ENCODE measurements around the gene TEX52.
"Not testable (repeated sequence)": the region's sequence is repeated elsewhere in the genome, so short reads cannot be mapped to it uniquely, and the experiment has no call there.

TEX52 gene

DNA sequence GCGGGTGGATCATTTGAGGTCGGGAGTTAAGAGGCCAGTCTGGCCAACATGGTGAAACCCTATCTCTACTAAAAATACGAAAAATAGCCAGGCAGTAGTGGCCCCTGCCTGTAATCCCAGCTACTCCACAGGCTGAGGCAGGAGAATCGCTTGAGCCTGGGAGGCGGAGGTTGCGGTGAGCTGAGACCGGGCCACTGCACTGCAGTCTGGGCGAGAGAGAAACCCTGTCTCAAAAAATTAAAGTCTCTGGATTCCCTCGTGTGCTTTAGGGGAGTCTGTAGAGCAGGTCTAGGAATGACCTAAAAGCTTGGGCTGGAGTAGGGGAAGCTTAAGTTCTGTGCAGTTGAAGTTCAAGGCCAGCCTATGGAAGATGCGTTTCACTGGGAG lies 33.2 kb upstream of the TEX52 start:
- H3K4me1 ChIP-seq (ENCODE audit: control insufficient read depth, insufficient read depth, low read length) = peaks cover 21% of the 10 kb centered on the region
- H3K4me3 ChIP-seq (ENCODE audit: low read length) = peak overlapping the region; percentile 98
- no peaks in the 10 kb centered on the region for H3K27me3 ChIP-seq (ENCODE audit: control insufficient read depth, insufficient read depth, low read length)
- peaks cover 13% of the 10 kb centered on the region for H3K36me3 ChIP-seq (ENCODE audit: insufficient read depth, low read length)
- H3K4me2 ChIP-seq (ENCODE audit: low read length) = peak overlapping the region; percentile 88
- H3K9me3 ChIP-seq (replicated peaks; ENCODE audit: low read length) = no peaks in the 10 kb centered on the region
- peak overlapping the region; percentile 81 for H3K9ac ChIP-seq (ENCODE audit: low read depth, low read length)

DNA sequence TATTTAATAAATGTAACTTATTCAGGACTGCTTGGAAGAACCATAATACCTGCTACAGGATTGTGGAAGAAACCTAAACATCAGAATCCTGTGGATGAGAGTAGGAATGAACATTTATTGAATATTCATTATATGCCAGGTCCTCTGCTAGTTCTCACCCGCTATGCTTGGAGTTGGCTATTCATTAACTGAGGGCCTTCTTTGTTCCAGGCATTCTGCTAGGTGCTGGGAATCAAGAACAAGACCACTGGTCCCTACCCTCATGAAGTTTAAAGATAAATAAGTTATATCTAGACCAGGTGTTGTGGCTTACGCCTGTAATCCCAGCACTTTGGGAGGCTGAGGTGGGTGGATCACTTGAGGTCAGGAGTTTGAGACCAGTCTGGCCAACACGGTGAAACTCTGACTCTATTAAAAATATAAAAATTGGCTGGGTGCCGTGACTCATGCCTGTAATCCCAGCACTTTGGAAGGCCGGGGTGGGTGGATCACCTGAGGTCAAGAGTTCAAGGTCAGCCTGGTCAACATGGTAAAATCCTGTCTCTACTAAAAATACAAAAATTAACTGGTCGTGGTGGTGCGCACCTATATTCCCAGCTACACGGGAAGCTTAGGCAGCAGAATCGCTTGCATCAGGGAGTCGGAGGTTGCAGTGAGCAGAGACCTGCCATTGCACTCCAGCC lies 30.1 kb upstream of the TEX52 start:
- Histone ChIP-seq H3K4me2 (ENCODE audit: low read length) (no peak overlapping the region), H3K4me1 (ENCODE audit: control insufficient read depth, insufficient read depth, low read length) (peaks cover 5% of the 10 kb centered on the region)

DNA sequence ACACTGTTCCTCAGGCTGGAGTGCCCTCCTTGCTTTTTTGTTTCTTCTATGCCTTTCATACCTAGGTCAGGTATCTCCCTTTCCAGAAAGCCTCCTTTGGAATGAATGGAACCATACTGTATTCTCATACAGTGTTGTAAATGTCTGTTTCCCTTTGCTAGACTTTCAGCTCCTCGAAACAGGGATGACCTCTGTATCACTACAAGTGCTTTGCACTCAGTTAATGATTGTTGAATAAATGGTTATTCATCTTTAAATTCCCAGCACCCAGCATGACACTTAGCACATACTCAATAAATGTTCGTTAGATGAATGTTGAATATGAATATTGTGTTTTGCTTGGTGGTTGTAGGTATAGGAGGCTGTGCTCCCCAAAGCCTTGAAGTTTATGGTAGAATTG lies 28.0 kb upstream of the TEX52 start:
- Histone ChIP-seq H3K27me3 (ENCODE audit: control insufficient read depth, insufficient read depth, low read length) (no peaks in the 10 kb centered on the region), H3K4me1 (ENCODE audit: control insufficient read depth, insufficient read depth, low read length) (no peaks in the 10 kb centered on the region), H3K9ac (ENCODE audit: low read depth, low read length) (no peak overlapping the region), H3K4me2 (ENCODE audit: low read length) (no peak overlapping the region), H3K4me3 (ENCODE audit: low read length) (no peak overlapping the region), H3K36me3 (ENCODE audit: insufficient read depth, low read length) (peaks cover 16% of the 10 kb centered on the region), H3K9me3 (replicated peaks; ENCODE audit: low read length) (no peaks in the 10 kb centered on the region)

More for the DNA sequence above, 30.1 kb upstream of the TEX52 start:
- Histone ChIP-seq H3K27me3 (ENCODE audit: control insufficient read depth, insufficient read depth, low read length) (no peaks in the 10 kb centered on the region), H3K36me3 (ENCODE audit: insufficient read depth, low read length) (peaks cover 16% of the 10 kb centered on the region), H3K9me3 (replicated peaks; ENCODE audit: low read length) (no peaks in the 10 kb centered on the region), H3K4me3 (ENCODE audit: low read length) (no peak overlapping the region), H3K9ac (ENCODE audit: low read depth, low read length) (no peak overlapping the region)

DNA sequence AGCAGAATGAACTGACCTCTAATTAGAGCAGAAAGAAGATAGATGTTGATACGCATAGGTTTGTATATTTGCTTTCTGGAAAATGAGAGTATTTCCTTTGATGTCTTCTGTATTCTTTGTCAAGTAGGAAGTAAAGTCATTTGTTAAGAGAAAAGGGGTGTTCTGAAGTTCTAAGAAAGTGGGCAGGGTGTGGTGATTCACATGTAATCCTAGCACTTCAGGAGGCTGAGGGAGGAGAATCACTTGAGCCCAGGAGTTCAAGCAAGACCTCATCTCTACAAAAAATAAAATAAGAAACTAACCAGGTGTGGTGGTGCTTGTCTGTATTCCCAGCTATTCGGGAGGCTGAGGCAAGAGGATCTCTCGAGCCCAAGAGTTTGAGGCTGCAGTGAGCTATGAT lies 23.0 kb upstream of the TEX52 start:
- Histone ChIP-seq H3K36me3 (ENCODE audit: insufficient read depth, low read length) (peaks cover 7% of the 10 kb centered on the region), H3K4me3 (ENCODE audit: low read length) (no peak overlapping the region), H3K4me2 (ENCODE audit: low read length) (no peak overlapping the region), H3K4me1 (ENCODE audit: control insufficient read depth, insufficient read depth, low read length) (peaks cover 18% of the 10 kb centered on the region), H3K27me3 (ENCODE audit: control insufficient read depth, insufficient read depth, low read length) (no peaks in the 10 kb centered on the region), H3K9me3 (replicated peaks; ENCODE audit: low read length) (no peaks in the 10 kb centered on the region), H3K9ac (ENCODE audit: low read depth, low read length) (no peak overlapping the region)

DNA sequence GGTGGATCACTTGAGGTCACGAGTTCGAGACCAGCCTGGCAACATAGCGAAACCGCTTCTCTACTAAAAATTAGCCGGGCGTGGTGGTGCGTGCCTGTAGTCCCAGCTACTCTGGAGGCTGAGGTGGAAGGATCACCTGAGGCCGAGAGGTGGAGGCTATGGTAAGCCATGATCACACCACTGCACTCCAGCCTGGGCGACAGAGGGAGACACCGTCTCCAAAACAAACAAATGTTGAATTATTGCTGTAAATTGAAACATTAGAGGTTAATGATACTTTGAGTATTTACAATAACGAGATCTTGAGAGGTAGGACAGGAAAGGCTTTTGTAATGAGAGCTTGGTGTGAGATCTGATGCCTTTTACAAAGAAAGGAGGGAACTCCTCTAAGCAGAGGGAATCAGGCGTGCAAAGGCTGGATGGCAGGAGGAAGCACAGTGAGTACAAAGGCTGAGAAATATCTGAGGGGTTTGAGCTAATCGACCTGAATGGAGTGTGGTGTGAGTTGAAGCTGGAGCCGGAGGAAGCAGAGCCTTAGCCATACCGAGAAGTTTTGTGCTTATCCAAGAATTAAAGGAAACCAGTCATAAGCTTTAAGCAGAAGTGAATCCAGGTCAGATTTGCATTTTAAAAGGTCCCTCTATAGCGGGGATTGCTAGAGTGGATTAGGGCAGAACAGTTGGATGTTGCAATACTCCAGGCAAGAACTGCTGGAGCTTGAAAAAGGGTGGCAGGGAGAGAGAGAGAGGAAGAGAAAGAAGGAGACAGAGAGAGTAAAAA lies 21.3 kb upstream of the TEX52 start:
- Histone ChIP-seq H3K27me3 (ENCODE audit: control insufficient read depth, insufficient read depth, low read length) (no peaks in the 10 kb centered on the region), H3K4me2 (ENCODE audit: low read length) (peak overlapping the region; percentile 85), H3K36me3 (ENCODE audit: insufficient read depth, low read length) (peaks cover 8% of the 10 kb centered on the region), H3K4me3 (ENCODE audit: low read length) (peak overlapping the region; percentile 95), H3K9me3 (replicated peaks; ENCODE audit: low read length) (no peaks in the 10 kb centered on the region), H3K9ac (ENCODE audit: low read depth, low read length) (peak overlapping the region; percentile 98), H3K4me1 (ENCODE audit: control insufficient read depth, insufficient read depth, low read length) (peaks cover 18% of the 10 kb centered on the region)

DNA sequence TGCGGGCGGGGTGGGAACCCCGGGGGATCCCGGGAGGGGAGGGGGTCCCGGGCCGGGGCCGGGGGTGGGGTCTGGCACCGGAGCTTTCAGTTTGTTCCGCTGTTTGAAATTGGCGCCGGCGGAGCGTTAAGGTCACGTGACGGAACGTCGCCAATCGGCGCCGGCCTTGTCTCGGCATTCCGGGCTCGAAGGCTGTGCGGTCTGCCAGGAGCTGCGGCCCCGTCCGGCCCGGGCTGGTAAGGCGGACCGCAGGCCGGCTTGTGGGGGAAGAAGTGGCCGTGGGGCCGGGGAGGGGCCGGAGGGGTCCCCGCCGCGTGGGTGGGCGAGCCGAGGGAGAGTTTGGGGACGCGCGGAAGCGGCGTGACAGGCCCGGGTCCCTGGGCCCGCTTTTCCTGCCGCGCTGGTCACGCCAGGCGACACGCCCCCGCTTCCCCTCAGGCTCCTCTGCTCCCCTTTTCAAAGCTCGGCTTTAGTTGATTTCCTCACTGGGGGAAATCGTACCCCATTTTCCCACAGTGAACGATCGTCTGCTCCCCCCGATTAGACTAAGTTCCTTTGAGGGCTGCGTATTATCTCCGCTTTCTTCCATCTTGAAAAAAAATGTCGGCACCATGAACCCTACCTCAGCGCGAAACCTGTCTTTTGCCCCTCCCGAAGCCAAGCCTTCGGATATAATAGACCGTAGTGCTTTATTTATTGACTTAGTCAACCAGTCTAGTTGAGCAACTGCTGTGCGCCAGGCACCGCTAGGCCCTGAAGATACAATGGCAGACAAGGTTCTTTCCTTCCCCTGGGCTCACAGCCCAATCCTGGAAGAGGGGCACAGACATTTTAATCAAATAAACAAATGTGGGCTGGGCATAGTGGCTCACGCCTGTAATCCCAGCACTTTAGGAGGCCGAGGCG lies 20.5 kb upstream of the TEX52 start, which contains the start of the genes FOXM1 and RHNO1:
TSS of gene FOXM1 (minus strand) at position 128 of the 906 bp plus-strand sequence. CDS start 2,696 bp downstream, outside the sequence.
TSS of gene RHNO1 (plus strand) at position 177 of the 906 bp plus-strand sequence. CDS start 8,144 bp downstream, outside the sequence.
- Histone ChIP-seq H3K4me1 (ENCODE audit: control insufficient read depth, insufficient read depth, low read length) (peaks cover 18% of the 10 kb centered on the region), H3K4me3 (ENCODE audit: low read length) (peak within 1 kb of the TSS; percentile 95)

DNA sequence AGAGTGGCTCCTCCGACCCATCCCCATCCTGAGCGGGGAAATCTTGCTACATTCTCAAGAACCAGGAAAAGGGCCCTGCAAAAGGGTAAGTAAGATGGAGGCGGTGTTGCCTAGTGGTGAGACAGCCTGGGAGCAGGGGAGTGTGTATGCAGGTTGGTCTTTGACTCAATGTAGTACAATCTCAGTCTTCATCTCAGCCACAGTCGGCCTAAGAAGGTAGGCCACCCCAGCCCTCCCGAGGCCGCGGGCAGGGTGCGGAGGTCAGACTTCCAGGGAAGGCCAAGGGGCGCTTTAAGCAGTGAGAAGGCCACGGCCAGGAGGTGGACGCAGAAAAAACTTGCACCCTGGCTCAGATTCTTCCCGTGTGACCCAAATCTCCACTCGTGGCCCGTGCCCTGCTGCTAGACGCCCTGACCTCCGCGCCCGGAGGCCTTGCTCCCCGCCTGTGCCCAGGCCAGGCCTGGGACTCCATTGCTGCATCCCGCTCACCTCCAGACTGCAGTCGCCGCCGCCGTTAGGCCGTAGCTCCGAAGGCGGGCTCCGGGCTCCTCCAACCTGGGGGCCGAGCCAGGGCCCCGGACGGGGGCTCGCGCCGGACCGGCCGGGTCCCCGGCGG lies 19.7 kb upstream of the TEX52 start:
- H3K9me3 ChIP-seq (replicated peaks; ENCODE audit: low read length) = no peaks in the 10 kb centered on the region
- H3K9ac ChIP-seq (ENCODE audit: low read depth, low read length) = peak overlapping the region; percentile 98
- H3K27me3 ChIP-seq (ENCODE audit: control insufficient read depth, insufficient read depth, low read length) = no peaks in the 10 kb centered on the region
- H3K4me3 ChIP-seq (ENCODE audit: low read length) = peak overlapping the region; percentile 95
- H3K4me2 ChIP-seq (ENCODE audit: low read length) = peak overlapping the region; percentile 99
- H3K4me1 ChIP-seq (ENCODE audit: control insufficient read depth, insufficient read depth, low read length) = peaks cover 18% of the 10 kb centered on the region
- H3K36me3 ChIP-seq (ENCODE audit: insufficient read depth, low read length) = peaks cover 18% of the 10 kb centered on the region

More for the DNA sequence above, 20.5 kb upstream of the TEX52 start, which contains the start of the genes FOXM1 and RHNO1:
- Histone ChIP-seq H3K9ac (ENCODE audit: low read depth, low read length) (peak within 1 kb of the TSS; percentile 98), H3K36me3 (ENCODE audit: insufficient read depth, low read length) (peaks cover 13% of the 10 kb centered on the region), H3K9me3 (replicated peaks; ENCODE audit: low read length) (no peaks in the 10 kb centered on the region), H3K4me2 (ENCODE audit: low read length) (peak within 1 kb of the TSS; percentile 99), H3K27me3 (ENCODE audit: control insufficient read depth, insufficient read depth, low read length) (no peaks in the 10 kb centered on the region)

DNA sequence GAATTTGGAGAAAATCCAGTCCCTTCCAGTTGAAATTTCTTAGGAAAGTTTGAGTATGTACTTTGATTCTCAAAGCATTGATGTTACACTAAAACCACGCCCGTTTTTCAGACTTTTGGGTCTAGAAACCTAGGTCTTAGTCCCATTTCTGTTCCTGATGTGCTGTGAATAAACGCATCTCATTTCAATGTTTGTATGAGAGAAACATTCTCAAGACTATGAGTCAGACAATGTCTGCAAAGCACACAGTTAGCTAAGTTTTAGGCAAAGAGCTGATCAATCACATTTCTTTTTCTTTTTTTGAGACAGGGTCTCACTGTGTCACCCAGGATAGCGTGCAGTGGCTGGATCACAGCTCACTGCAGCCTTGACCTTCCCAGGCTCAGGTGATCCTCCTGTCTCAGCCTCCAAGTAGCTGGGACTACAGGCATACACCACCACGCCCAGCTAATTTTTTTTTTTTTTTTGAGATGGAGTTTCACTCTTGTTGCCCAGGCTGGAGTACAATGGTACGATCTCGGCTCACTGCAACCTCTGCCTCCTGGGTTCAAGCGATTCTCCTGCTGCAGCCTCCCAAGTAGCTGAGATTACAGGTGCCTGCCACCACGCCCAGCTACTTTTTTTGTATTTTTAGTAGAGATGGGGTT lies 12.3 kb upstream of the TEX52 start:
- H3K4me1 ChIP-seq (ENCODE audit: control insufficient read depth, insufficient read depth, low read length); H3K27me3 ChIP-seq (ENCODE audit: control insufficient read depth, insufficient read depth, low read length); H3K9ac ChIP-seq (ENCODE audit: low read depth, low read length); H3K4me3 ChIP-seq (ENCODE audit: low read length); H3K9me3 ChIP-seq (replicated peaks; ENCODE audit: low read length); H3K4me2 ChIP-seq (ENCODE audit: low read length): not testable (repeated sequence)
- H3K36me3 ChIP-seq (ENCODE audit: insufficient read depth, low read length) = peaks cover 36% of the 10 kb centered on the region

DNA sequence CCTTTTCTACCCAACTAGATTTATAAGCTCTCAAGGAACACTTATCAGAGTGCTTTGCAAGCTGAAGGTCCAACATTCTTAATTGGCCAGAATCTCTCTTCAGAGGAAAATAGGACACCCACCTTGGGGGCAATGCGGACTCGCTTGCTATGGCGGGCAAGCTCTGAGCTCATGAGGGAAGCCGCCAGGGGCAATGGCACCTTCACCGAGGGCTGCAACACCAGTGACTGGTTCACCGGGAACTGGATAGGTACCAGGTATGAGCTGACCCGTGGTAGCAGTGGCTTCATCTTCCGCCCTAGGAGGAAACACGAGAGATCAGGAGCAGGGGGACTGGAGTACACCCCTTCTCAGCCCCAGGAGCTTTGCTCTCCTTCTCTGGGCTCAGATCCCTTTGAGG lies 7.4 kb upstream of the TEX52 start:
- no peaks in the 10 kb centered on the region for H3K9me3 ChIP-seq (replicated peaks; ENCODE audit: low read length)
- no peak overlapping the region for H3K9ac ChIP-seq (ENCODE audit: low read depth, low read length)
- H3K27me3 ChIP-seq (ENCODE audit: control insufficient read depth, insufficient read depth, low read length) = no peaks in the 10 kb centered on the region
- H3K4me2 ChIP-seq (ENCODE audit: low read length) = no peak overlapping the region
- peaks cover 39% of the 10 kb centered on the region for H3K36me3 ChIP-seq (ENCODE audit: insufficient read depth, low read length)
- H3K4me3 ChIP-seq (ENCODE audit: low read length) = no peak overlapping the region
- H3K4me1 ChIP-seq (ENCODE audit: control insufficient read depth, insufficient read depth, low read length) = no peaks in the 10 kb centered on the region

DNA sequence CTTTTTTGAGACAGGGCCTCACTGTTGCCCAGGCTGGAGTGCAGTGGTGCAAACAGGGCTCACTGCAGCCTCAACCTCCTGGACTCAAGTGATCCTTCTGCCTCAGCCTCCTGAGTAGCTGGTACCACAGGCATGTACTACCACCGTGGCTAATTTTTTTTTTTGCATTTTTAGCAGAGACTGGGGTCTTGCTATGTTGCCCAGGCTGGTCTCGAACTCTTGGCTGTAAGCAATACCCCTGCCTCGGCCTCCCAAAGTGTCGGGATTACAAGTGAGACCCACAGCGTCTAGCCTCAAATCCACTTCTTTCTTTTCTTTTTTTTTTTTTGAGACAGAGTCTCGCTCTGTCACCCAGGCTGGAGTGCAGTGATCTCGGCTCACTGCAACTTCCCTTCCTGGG lies 6.6 kb upstream of the TEX52 start:
- not testable (repeated sequence) for H3K9me3 ChIP-seq (replicated peaks; ENCODE audit: low read length); H3K27me3 ChIP-seq (ENCODE audit: control insufficient read depth, insufficient read depth, low read length); H3K4me3 ChIP-seq (ENCODE audit: low read length); H3K4me1 ChIP-seq (ENCODE audit: control insufficient read depth, insufficient read depth, low read length); H3K4me2 ChIP-seq (ENCODE audit: low read length); H3K9ac ChIP-seq (ENCODE audit: low read depth, low read length)
- H3K36me3 ChIP-seq (ENCODE audit: insufficient read depth, low read length) = peaks cover 43% of the 10 kb centered on the region

All from skeletal muscle satellite cell (primary cell).